Subcutaneous adipose tissue (tissue), 4 donors: ENCODE measurements around the gene MRPL46. TPM values are rescaled to one million over a fixed set of nuclear protein-coding genes. Genes with fewer than 3 reads are reported as not detected.

Source experiments
- CTCF ChIP-seq: fragments of 450-650 bp; IDR thresholded peaks from one replicate; pipeline ENCODE4 v1.5.1; 2016; ENCODE audit warnings: low read depth, mild to moderate bottlenecking, control low read depth, antibody characterized with exemption, moderate library complexity
- total RNA-seq, 4 donors: library from RNA; depleted of rRNA; stranded (reverse); fragments of >200 nt; gene quantifications; one replicate each; pipeline ENCODE4 v1.1.0, GENCODE V29; 2016

The MRPL46 gene
- total RNA-seq, 4 donors from 2014 or later, result 18.5 to 46.5 (median 31.4) TPM

- TF ChIP-seq CTCF, result no peak
These were observed 39.4 kb upstream of the MRPL46 start for GRCh38 chr15:88506628-88507027.

GRCh38 chr15:88505721-88506120, 38.5 kb upstream of the MRPL46 start:
- no peak for TF ChIP-seq CTCF

GRCh38 chr15:88504445-88504844, 37.3 kb upstream of the MRPL46 start:
- TF ChIP-seq CTCF, result no peak

- no peak for TF ChIP-seq CTCF
These were observed 31.8 kb upstream of the MRPL46 start for GRCh38 chr15:88498996-88499395.

- no peak for TF ChIP-seq CTCF
These were observed 30.0 kb upstream of the MRPL46 start for GRCh38 chr15:88497109-88497765.

GRCh38 chr15:88493844-88494243, 26.7 kb upstream of the MRPL46 start:
- no peak for TF ChIP-seq CTCF

- TF ChIP-seq CTCF, result no peak
These were observed 24.0 kb upstream of the MRPL46 start for GRCh38 chr15:88491158-88491557.
